ENCODE data around the gene TRAPPC10. TPM values are rescaled to one million over a fixed set of nuclear protein-coding genes. Genes with fewer than 3 reads are reported as not detected.

Gene TRAPPC10
- total RNA-seq, 1 donor from 2014 or later: 48.4 TPM

- no peaks in the 10 kb centered on the region for H3K36me3 Mint-ChIP-seq (ENCODE audit: unreplicated experiment)
These were observed 35.4 kb upstream of the TRAPPC10 start for GRCh38 chr21:43976661-43977060.

GRCh38 chr21:43978060-43978459 is 34.0 kb upstream of the TRAPPC10 start:
- no peak for DNase-seq
- TF ChIP-seq CTCF (IDR thresholded peaks at IDR 0.05; ENCODE audit: partially characterized antibody, unreplicated experiment): no peak
- Mint-ChIP-seq H3K4me1 (ENCODE audit: low read depth, unreplicated experiment) (peaks cover 12% of the 10 kb centered on the region), H3K27me3 (ENCODE audit: unreplicated experiment) (peaks cover 11% of the 10 kb centered on the region), H3K27ac (ENCODE audit: unreplicated experiment) (no peak overlapping the region), H3K9me3 (ENCODE audit: unreplicated experiment) (peaks cover 6% of the 10 kb centered on the region), H3K36me3 (ENCODE audit: unreplicated experiment) (no peaks in the 10 kb centered on the region), H3K4me3 (ENCODE audit: unreplicated experiment) (no peak overlapping the region)

More at GRCh38 chr21:43976661-43977060, 35.4 kb upstream of the TRAPPC10 start:
- no peak for TF ChIP-seq CTCF (IDR thresholded peaks at IDR 0.05; ENCODE audit: partially characterized antibody, unreplicated experiment)
- Mint-ChIP-seq H3K27ac (ENCODE audit: unreplicated experiment) (no peak overlapping the region), H3K4me1 (ENCODE audit: low read depth, unreplicated experiment) (peaks cover 12% of the 10 kb centered on the region), H3K9me3 (ENCODE audit: unreplicated experiment) (peaks cover 8% of the 10 kb centered on the region), H3K27me3 (ENCODE audit: unreplicated experiment) (peaks cover 11% of the 10 kb centered on the region), H3K4me3 (ENCODE audit: unreplicated experiment) (no peak overlapping the region)
- DNase-seq: no peak

GRCh38 chr21:43979654-43980053 is 32.5 kb upstream of the TRAPPC10 start:
- Mint-ChIP-seq H3K4me3 (ENCODE audit: unreplicated experiment) (no peak overlapping the region), H3K9me3 (ENCODE audit: unreplicated experiment) (peaks cover under 1% of the 10 kb centered on the region), H3K36me3 (ENCODE audit: unreplicated experiment) (no peaks in the 10 kb centered on the region), H3K27ac (ENCODE audit: unreplicated experiment) (no peak overlapping the region), H3K4me1 (ENCODE audit: low read depth, unreplicated experiment) (peaks cover 6% of the 10 kb centered on the region), H3K27me3 (ENCODE audit: unreplicated experiment) (peaks cover 8% of the 10 kb centered on the region)
- DNase-seq: no peak
- no peak for TF ChIP-seq CTCF (IDR thresholded peaks at IDR 0.05; ENCODE audit: partially characterized antibody, unreplicated experiment)

- Mint-ChIP-seq H3K27ac (ENCODE audit: unreplicated experiment) (no peak overlapping the region), H3K36me3 (ENCODE audit: unreplicated experiment) (no peaks in the 10 kb centered on the region), H3K4me3 (ENCODE audit: unreplicated experiment) (no peak overlapping the region), H3K27me3 (ENCODE audit: unreplicated experiment) (peaks cover 2% of the 10 kb centered on the region), H3K4me1 (ENCODE audit: low read depth, unreplicated experiment) (peaks cover 8% of the 10 kb centered on the region), H3K9me3 (ENCODE audit: unreplicated experiment) (no peaks in the 10 kb centered on the region)
- DNase-seq: no peak
- TF ChIP-seq CTCF (IDR thresholded peaks at IDR 0.05; ENCODE audit: partially characterized antibody, unreplicated experiment): no peak
These were observed 30.8 kb upstream of the TRAPPC10 start for GRCh38 chr21:43981151-43981870.

GRCh38 chr21:43981871-43982210 is 30.3 kb upstream of the TRAPPC10 start:
- H3K4me1 Mint-ChIP-seq (ENCODE audit: low read depth, unreplicated experiment): peaks cover 8% of the 10 kb centered on the region
- no peak overlapping the region for H3K4me3 Mint-ChIP-seq (ENCODE audit: unreplicated experiment)
- H3K9me3 Mint-ChIP-seq (ENCODE audit: unreplicated experiment): no peaks in the 10 kb centered on the region
- no peaks in the 10 kb centered on the region for H3K36me3 Mint-ChIP-seq (ENCODE audit: unreplicated experiment)
- no peak overlapping the region for H3K27ac Mint-ChIP-seq (ENCODE audit: unreplicated experiment)
- TF ChIP-seq CTCF (IDR thresholded peaks at IDR 0.05; ENCODE audit: partially characterized antibody, unreplicated experiment): no peak
- peaks cover 2% of the 10 kb centered on the region for H3K27me3 Mint-ChIP-seq (ENCODE audit: unreplicated experiment)
- no peak for DNase-seq
